NB4 (cell line): ENCODE results near the gene BPIFA2.

Source experiments
- POLR2A ChIP-seq: IDR thresholded peaks from 2 replicates; pipeline ENCODE4 v1.6.1; 2011; ENCODE audit warnings: mild to moderate bottlenecking; ENCODE audit not compliant: insufficient read length; ENCODE audit errors: extremely low read depth
- TF ChIP-seq, protein P1 (sequence below): IDR thresholded peaks from one replicate; pipeline ENCODE4 v1.5.1; 2012; ENCODE audit warnings: low read depth, low read length

DNA sequence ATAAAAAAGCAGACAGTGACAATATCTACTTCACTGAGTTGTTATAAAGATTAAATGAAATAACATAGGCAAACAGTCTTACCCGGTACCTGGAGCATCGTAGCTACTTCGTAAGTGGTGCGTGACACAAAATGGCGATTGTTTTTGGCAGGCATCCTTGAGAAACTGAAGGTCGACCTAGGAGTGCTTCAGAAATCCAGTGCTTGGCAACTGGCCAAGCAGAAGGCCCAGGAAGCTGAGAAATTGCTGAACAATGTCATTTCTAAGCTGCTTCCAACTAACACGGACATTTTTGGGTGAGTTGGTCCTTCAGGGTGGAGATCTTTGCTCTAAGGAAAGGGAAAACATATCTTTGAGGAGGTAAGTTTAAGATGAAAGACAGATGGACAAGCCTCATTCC is 4.8 kb downstream of the BPIFA2 start:
- TF ChIP-seq, protein P1, sequence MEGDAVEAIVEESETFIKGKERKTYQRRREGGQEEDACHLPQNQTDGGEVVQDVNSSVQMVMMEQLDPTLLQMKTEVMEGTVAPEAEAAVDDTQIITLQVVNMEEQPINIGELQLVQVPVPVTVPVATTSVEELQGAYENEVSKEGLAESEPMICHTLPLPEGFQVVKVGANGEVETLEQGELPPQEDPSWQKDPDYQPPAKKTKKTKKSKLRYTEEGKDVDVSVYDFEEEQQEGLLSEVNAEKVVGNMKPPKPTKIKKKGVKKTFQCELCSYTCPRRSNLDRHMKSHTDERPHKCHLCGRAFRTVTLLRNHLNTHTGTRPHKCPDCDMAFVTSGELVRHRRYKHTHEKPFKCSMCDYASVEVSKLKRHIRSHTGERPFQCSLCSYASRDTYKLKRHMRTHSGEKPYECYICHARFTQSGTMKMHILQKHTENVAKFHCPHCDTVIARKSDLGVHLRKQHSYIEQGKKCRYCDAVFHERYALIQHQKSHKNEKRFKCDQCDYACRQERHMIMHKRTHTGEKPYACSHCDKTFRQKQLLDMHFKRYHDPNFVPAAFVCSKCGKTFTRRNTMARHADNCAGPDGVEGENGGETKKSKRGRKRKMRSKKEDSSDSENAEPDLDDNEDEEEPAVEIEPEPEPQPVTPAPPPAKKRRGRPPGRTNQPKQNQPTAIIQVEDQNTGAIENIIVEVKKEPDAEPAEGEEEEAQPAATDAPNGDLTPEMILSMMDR: no peak
- TF ChIP-seq POLR2A: no peak
